Activated CD4-positive, alpha-beta T cell treated with anti-CD3 and anti-CD28 coated beads, Interleukin-2, amount 50 U/mL, for 16 hours (primary cell): ENCODE data around the gene CYSRT1.

ENCODE experiments used
- DNase-seq: peaks from one replicate; pipeline ENCODE4 v3.0.0-alpha.2; 2020

CYSRT1 gene

GRCh38 chr9:137191245-137191644 lies 33.7 kb upstream of the CYSRT1 start:
- DNase-seq = no peak

- no peak for DNase-seq
Measured at GRCh38 chr9:137191691-137192447, 33.1 kb upstream of the CYSRT1 start.

- DNase-seq = no peak
Measured at GRCh38 chr9:137192448-137192780, 32.6 kb upstream of the CYSRT1 start.

GRCh38 chr9:137192859-137193258 lies 32.1 kb upstream of the CYSRT1 start:
- DNase-seq = no peak

GRCh38 chr9:137193771-137194170 lies 31.2 kb upstream of the CYSRT1 start:
- DNase-seq = no peak

- DNase-seq = no peak
Measured at GRCh38 chr9:137194388-137194787, 30.6 kb upstream of the CYSRT1 start.

GRCh38 chr9:137194909-137195308 lies 30.1 kb upstream of the CYSRT1 start:
- no peak for DNase-seq

- no peak for DNase-seq
Measured at GRCh38 chr9:137195525-137196220, 29.3 kb upstream of the CYSRT1 start.

GRCh38 chr9:137198051-137198901 lies 26.7 kb upstream of the CYSRT1 start:
- DNase-seq = no peak

- no peak for DNase-seq
Measured at GRCh38 chr9:137198902-137199283, 26.1 kb upstream of the CYSRT1 start.

GRCh38 chr9:137199411-137200121 lies 25.4 kb upstream of the CYSRT1 start:
- DNase-seq = no peak

- DNase-seq = peak; percentile 99
Measured at GRCh38 chr9:137200311-137201204, 24.4 kb upstream of the CYSRT1 start, which contains the start of gene TPRN. TSS of gene TPRN (minus strand) at chr9:137200741. CDS start at chr9:137200711, 30 bp downstream.

GRCh38 chr9:137201205-137201868 lies 23.6 kb upstream of the CYSRT1 start:
- DNase-seq = no peak

- DNase-seq = no peak
Measured at GRCh38 chr9:137202966-137203365, 22.0 kb upstream of the CYSRT1 start.

GRCh38 chr9:137204731-137205125 lies 20.2 kb upstream of the CYSRT1 start:
- DNase-seq = no peak

GRCh38 chr9:137205126-137206069 lies 19.6 kb upstream of the CYSRT1 start, which contains the start of the genes NDOR1 and TMEM203:
TSS of gene NDOR1 (plus strand) at chr9:137205700. CDS start at chr9:137205778, 78 bp downstream.
TSS of gene TMEM203 (minus strand) at chr9:137205648. CDS start at chr9:137205414, 234 bp downstream.
- peak; percentile 96 for DNase-seq

GRCh38 chr9:137206602-137207001 lies 18.4 kb upstream of the CYSRT1 start:
- no peak for DNase-seq

- no peak for DNase-seq
Measured at GRCh38 chr9:137211532-137211931, 13.4 kb upstream of the CYSRT1 start.

GRCh38 chr9:137212520-137212919 lies 12.5 kb upstream of the CYSRT1 start:
- DNase-seq = no peak
